Effector memory CD8-positive, alpha-beta T cell (primary cell): ENCODE data around the gene CUL3.

Source experiments
- ATAC-seq: fragments of 150-1000 bp; cut with Tn5 transposase; replicated peaks from 2 replicates; pipeline ENCODE4 v1.10.0; 2021; ENCODE audit warnings: mild to moderate bottlenecking, moderate library complexity
- DNase-seq, 3 experiments: peaks; one replicate each; pipeline ENCODE4 v3.0.0; 2021
- H3K27ac Mint-ChIP-seq, 2 donors: one replicate each; pipeline ENCODE4 v1.8.0; 2022; ENCODE audit warnings: mild to moderate bottlenecking in 2 of 2, mixed read lengths in 2 of 2, moderate library complexity in 2 of 2
- H3K27me3 Mint-ChIP-seq, 2 donors: one replicate each; pipeline ENCODE4 v1.8.0; 2022; ENCODE audit warnings: mixed read lengths in 2 of 2
- H3K36me3 Mint-ChIP-seq: one replicate; pipeline ENCODE4 v1.8.0; 2022; ENCODE audit warnings: mild to moderate bottlenecking, moderate library complexity, mixed read lengths; ENCODE audit not compliant: insufficient read depth
- H3K4me1 Mint-ChIP-seq, 2 donors: one replicate each; pipeline ENCODE4 v1.8.0; 2022; ENCODE audit warnings: low read depth in 2 of 2, mixed read lengths in 2 of 2
- H3K4me3 Mint-ChIP-seq, 2 donors: one replicate each; pipeline ENCODE4 v1.8.0; 2022; ENCODE audit warnings: mild to moderate bottlenecking in 2 of 2, mixed read lengths in 2 of 2, moderate library complexity in 2 of 2
- H3K9me3 Mint-ChIP-seq, 2 donors: one replicate each; pipeline ENCODE4 v1.8.0; 2022; ENCODE audit warnings: mixed read lengths in 2 of 2

CUL3 gene

DNA sequence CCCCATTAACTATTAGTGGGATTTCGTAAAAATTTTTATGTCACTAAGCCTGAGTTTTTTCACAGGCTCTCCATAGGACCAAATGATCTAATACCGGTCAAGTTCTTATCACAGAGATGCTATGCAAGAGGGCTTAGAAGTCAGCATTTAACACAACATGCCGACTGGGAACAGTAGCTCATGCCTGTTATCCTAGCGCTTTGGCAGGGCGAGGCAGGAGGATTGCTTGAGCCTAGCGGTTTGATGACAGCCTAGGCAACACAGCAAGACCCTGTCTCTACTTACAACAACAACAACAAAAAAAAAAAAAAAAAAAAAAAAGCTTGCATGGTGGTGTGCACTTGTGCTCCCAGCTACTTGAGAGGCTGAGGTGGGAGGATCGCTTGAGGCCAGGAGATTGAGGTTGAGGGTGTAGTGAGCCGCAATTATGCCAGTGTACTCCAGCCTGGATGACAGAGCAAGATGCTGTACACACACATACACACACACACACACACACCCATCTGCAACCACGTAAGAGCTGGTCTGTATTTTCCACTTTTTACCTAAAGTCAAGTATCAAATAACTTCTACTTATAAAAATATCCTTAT lies 115.7 kb downstream of the CUL3 start:
- Mint-ChIP-seq H3K36me3 (peaks cover 19% of the 10 kb centered on the region), H3K27me3 (no peaks in the 10 kb centered on the region), H3K4me1 (peaks cover 0 to under 1% of the 10 kb centered on the region in 2 donors), H3K4me3 (no peak overlapping the region), H3K9me3 (peaks cover 1 to 3% of the 10 kb centered on the region in 2 donors), H3K27ac (no peak overlapping the region)
- ATAC-seq = no peak
- DNase-seq = no peak

DNA sequence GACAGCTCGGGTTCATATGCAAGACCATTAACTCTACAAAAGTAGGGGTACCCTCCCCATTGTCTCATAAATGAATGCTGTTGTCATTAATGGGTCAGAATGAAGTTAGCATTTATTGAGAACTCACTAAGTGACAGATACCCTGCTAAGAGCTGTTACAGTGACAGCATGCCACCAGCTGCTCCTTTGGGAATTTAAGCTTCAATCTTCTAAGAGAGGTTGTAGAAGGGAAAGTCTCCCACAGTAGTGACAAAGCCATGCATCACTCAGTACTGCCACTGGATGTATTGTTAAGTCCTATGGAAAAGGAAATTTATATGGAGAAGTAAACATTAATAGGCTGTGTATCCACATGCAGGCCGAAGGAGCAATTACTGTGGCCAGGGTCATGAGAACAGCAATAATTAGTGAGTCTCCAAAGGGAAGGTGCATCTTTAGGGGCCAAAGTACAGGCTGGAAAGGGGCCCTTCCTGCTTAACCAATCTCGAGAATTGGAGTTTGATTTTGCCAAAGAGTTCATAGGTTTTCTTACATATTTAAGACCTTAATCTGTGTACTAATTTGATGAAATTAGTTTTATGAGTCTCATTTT lies 118.8 kb downstream of the CUL3 start:
- ATAC-seq = no peak
- Mint-ChIP-seq H3K4me3 (no peak overlapping the region), H3K36me3 (peaks cover 2% of the 10 kb centered on the region), H3K27ac (no peak overlapping the region), H3K9me3 (peaks cover 5 to 7% of the 10 kb centered on the region in 2 donors), H3K27me3 (no peaks in the 10 kb centered on the region), H3K4me1 (peaks cover 0 to 5% of the 10 kb centered on the region in 2 donors)
- DNase-seq = no peak

DNA sequence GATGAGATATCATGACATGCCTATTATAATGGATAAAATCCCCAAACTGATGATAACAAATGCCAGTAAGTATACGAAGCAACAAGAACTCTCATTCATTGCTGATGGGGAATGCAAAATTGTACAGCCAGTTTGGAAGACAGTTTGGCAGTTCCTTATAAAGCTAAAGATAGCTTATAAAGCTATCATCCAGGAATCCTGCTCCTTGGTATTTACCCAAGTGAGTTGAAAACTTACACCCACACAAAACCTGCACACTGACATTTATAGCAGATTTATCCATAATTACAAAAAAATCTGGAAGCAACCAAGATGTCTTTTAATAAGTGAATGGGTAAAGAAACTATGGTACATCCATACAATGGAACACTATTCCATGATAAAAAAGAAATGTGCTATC lies 123.8 kb downstream of the CUL3 start:
- peaks cover 15 to 27% of the 10 kb centered on the region in 2 donors for H3K27me3 Mint-ChIP-seq
- no peaks in the 10 kb centered on the region for H3K36me3 Mint-ChIP-seq
- H3K27ac Mint-ChIP-seq = no peak overlapping the region
- DNase-seq (no peak), ATAC-seq (no peak)
- peaks cover 5 to 7% of the 10 kb centered on the region in 2 donors for H3K9me3 Mint-ChIP-seq
- H3K4me3 Mint-ChIP-seq = no peak overlapping the region
- H3K4me1 Mint-ChIP-seq = peaks cover 0 to 5% of the 10 kb centered on the region in 2 donors

DNA sequence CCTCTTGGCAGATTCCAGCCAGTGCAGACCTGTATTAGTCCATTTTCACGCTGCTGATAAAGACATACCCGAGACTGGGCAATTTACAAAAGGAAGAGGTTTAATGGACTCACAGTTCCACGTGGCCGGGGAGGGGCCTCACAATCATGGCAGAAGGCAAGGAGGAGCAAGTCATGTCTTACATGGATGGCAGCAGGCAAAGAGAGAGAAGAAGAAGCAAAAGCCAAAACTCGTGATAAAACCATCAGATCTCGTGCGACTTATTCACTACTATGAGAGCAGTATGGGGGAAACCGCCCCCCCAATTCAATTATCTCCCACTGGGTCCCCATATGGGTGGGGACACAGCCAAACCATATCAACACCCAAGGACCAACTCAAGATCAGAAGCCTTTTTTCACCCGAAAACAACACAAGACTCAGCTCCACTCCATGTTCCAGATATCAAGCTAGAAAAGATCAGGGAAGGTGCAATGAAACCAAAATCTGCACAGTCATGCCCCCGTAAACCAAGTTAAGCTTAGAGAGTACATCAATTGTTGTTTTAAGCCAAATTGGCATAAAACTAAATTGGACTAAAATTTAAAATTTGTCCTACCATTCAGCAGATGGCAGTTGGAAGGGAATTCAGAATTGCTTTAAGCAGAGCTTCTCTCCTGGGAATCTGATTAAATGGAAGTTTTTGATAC lies 127.6 kb downstream of the CUL3 start:
- Mint-ChIP-seq H3K27ac (no peak overlapping the region), H3K27me3 (peaks cover 36 to 42% of the 10 kb centered on the region in 2 donors), H3K36me3 (no peaks in the 10 kb centered on the region), H3K4me3 (no peak overlapping the region), H3K9me3 (peaks cover 0 to 2% of the 10 kb centered on the region in 2 donors), H3K4me1 (no peaks in the 10 kb centered on the region)
- ATAC-seq (no peak), DNase-seq (no peak)

DNA sequence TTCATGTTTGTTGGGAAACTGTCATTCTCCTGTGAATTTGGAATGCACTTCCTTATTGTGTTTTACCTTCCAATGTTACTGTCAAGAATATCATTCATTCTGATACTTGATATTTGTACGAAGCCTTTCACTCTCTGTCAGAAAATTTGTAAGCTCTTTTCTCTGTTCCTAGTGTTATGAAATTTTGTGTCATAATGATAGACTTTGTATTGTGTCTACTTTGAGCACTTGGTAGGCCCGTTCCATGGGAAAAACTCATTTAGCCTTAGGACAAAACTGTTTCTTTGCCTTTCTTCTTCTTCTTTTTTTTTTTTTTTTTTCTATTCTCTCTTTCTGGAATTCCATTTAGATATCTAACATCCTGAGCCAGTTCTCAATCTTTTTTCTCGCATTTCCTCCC lies 131.3 kb downstream of the CUL3 start:
- DNase-seq = no peak
- no peak for ATAC-seq
- H3K9me3 Mint-ChIP-seq = no peaks in the 10 kb centered on the region
- no peaks in the 10 kb centered on the region for H3K36me3 Mint-ChIP-seq
- H3K27ac Mint-ChIP-seq = no peak overlapping the region
- H3K4me3 Mint-ChIP-seq = no peak overlapping the region
- H3K27me3 Mint-ChIP-seq = peaks cover 45 to 51% of the 10 kb centered on the region in 2 donors
- H3K4me1 Mint-ChIP-seq = no peaks in the 10 kb centered on the region

DNA sequence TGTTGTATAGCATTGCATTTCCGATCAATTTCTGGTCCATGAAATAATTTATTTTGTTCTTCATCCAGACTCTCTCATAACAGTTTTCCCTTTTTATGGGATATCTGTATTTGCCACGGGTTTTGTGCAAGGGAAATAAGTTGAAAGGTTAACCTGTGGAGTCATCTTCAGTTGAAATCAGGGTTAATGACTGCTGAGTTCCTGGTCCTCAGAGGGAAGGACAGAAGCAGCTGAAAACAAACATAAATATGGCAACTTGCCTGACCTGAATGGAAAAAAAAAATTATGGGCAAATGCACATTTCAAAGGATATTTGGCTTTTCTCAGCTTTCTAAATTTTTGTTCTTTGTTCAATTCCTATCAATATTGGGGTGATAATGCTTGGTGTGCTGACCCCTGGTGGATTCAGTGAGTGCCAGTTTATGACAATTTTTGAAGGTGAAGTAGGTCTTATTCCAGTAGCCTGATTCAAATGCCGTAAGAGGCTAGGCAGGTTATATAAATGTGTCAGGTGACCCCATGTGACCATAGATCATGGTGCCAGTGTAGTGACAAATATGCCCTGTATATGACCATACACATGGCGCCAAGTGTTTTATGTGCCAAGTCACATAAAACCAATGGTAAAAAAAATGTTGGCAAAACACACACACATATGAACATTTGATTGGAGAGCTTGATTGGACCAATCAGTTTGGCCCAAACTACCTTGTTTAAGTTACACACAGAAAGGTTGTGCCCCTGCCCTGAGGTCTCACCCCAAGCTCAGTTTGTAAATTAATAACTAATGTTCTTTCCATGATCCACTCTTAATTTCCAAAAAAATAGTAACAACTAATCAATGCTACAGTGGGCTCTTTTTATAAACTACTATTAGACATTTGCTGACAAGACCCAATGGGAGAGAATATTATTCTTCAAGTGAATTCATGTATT lies 135.7 kb downstream of the CUL3 start:
- Mint-ChIP-seq H3K4me1 (no peaks in the 10 kb centered on the region), H3K4me3 (no peak overlapping the region), H3K36me3 (no peaks in the 10 kb centered on the region), H3K27me3 (peaks cover 20 to 37% of the 10 kb centered on the region in 2 donors), H3K9me3 (no peaks in the 10 kb centered on the region), H3K27ac (no peak overlapping the region)
- no peak for DNase-seq
- no peak for ATAC-seq

DNA sequence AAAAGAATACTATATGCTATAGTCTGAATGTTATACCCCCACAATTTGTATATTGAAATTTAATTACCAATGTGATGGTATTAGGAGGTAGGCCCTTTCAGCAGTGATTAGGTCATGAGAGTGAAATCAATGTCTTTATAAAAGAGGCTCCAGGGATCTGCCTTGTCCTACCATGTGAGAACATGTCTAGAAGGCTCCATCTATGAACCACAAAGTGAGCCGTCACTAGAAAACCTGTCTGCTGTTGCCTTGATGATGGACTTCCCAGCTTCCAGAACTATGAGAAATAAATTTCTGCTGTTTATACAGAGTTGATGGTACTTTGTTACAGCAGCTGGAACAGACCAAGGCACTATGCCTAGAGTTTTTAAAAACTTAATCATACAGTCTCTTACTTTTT lies 136.9 kb downstream of the CUL3 start:
- ATAC-seq = no peak
- no peak for DNase-seq
- Mint-ChIP-seq H3K4me1 (peaks cover 0 to 3% of the 10 kb centered on the region in 2 donors), H3K27ac (no peak overlapping the region), H3K9me3 (no peaks in the 10 kb centered on the region), H3K27me3 (peaks cover 25 to 41% of the 10 kb centered on the region in 2 donors), H3K36me3 (no peaks in the 10 kb centered on the region), H3K4me3 (no peak overlapping the region)

DNA sequence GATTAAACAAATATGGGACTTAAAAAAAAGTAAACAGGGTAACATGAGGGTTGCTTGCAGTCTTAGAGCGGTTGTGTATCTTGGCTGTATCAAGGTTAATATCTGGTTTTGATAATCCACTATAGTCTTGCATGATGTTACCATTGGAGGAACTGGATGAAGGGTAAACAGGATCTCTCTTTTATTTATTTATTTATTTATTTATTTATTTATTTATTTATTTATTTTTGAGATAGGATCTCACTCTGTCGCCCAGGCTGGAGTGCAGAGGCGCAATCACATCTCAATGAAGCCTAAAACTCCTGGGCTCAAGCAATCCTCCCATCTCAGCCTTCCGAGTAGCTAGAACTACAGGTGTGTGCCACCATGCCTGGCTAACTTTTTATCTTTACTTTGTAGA lies 140.4 kb downstream of the CUL3 start:
- no peak overlapping the region for H3K27ac Mint-ChIP-seq
- H3K36me3 Mint-ChIP-seq = no peaks in the 10 kb centered on the region
- ATAC-seq = no peak
- no peak overlapping the region for H3K4me3 Mint-ChIP-seq
- H3K4me1 Mint-ChIP-seq = peaks cover 6 to 8% of the 10 kb centered on the region in 2 donors
- H3K27me3 Mint-ChIP-seq = peaks cover 58% of the 10 kb centered on the region in 2 donors
- H3K9me3 Mint-ChIP-seq = no peaks in the 10 kb centered on the region
- no peak for DNase-seq

DNA sequence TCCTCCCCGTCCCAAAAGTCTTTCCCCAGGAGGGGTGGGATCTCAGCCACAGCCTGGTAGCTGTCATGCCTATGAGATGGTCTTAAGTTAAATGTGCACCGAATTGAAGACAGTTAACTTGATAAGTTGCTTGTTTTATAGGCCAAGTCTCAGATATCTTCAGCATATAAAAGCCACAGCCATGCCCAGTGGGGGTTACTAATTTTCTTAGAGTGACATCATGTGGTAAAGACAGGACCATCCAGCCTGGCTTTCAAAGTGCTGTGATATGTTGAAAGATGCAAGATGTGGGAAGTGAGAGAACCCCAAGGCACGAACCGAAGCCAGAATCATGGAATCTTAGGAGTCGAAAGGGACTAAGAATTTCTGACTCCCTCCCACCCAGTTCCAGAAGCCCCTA lies 141.1 kb downstream of the CUL3 start:
- no peak for DNase-seq
- no peak for ATAC-seq
- H3K9me3 Mint-ChIP-seq = no peaks in the 10 kb centered on the region
- H3K27me3 Mint-ChIP-seq = peaks cover 54 to 57% of the 10 kb centered on the region in 2 donors
- H3K4me3 Mint-ChIP-seq = peak overlapping the region in 1 of 2 donors; percentile 52
- H3K27ac Mint-ChIP-seq = no peak overlapping the region
- H3K36me3 Mint-ChIP-seq = no peaks in the 10 kb centered on the region
- H3K4me1 Mint-ChIP-seq = peaks cover 6 to 8% of the 10 kb centered on the region in 2 donors

DNA sequence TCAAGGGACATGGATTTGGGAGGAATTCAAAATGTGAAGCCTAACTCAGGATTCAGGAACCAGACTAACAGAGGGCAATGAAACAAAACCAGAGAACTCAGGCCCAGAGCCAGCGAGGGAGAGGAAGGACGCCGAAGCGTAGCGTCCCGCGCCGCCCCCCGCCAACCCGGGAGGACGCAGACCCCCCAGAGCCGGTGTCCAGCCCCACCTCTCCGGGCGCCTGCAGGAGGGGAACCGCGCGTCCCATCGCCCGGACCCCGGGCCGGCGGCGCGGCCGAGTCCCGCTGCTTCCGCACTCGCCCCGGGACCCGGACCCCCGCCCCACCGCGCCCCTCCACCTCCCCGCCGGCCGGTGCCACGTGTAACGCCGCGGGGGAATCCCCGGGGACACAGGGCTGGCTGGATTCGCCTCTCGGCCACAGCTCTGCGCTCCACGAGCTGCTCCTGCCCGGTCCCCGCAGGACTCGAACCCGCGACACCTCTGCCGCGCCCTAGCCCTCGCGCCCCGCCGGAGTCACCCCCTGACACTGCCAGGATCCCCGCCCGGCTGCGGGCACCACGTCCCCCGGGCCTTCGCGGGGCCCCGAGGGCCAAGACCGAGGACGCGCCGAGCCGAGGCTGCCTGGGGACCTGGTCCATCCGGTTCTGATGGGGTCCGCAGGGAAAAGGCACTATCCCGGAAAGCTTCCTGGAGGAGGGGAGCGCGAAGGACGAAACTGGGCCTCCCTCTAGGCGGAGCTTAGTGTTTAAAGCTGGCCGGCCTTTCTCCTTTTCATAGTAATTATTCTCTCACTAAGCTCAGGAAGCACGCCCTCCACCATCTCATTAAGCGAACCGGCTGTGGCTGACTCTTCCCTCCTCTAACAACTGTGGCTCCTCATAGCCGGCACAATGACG lies 142.8 kb downstream of the CUL3 start:
- no peak for DNase-seq
- Mint-ChIP-seq H3K27me3 (peaks cover 60 to 62% of the 10 kb centered on the region in 2 donors), H3K36me3 (no peaks in the 10 kb centered on the region), H3K9me3 (no peaks in the 10 kb centered on the region), H3K4me3 (peak overlapping the region; percentile 62 to 71), H3K4me1 (peaks cover 6 to 8% of the 10 kb centered on the region in 2 donors), H3K27ac (no peak overlapping the region)
- no peak for ATAC-seq

DNA sequence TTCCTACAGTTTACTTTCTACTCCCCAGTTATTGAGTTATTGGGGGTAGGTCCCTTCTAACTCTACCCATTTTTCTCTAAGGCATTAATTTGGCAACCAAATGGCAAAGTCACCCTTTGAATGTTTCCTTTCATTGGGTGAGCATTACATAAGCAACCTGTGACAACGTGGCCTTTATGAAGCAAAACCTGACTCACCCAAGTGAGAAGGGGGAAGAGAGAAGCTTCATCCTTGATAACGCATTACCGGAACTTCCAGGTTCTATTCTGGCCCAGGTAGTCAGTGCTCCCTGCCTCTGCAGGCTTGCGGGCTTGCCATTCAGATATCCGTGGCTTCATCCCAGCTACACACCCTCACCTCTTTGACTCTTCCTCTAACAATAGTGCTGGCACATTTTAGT lies 144.2 kb downstream of the CUL3 start:
- Mint-ChIP-seq H3K4me3 (no peak overlapping the region), H3K27ac (no peak overlapping the region), H3K27me3 (peaks cover 64 to 71% of the 10 kb centered on the region in 2 donors), H3K36me3 (no peaks in the 10 kb centered on the region), H3K4me1 (peaks cover 6 to 8% of the 10 kb centered on the region in 2 donors), H3K9me3 (no peaks in the 10 kb centered on the region)
- DNase-seq (no peak), ATAC-seq (no peak)

DNA sequence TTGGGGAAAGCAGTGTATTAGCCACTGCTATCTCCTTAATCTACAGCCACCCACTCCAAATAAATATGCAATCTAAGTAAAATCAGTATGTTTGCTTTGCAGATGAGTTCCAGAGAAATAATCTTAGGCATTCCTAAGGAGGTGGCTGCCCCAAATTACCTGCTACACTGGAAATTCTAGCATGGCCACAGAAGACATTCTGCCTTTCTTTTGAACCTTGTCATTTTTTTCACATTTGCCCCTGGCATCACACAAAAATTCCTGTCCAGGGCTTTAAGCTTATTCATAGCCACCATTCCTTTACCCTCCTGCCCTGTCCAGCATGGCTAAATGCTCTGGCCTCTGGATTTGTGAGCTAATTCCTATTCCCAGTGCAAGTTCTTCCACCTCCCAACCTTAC lies 146.4 kb downstream of the CUL3 start:
- Mint-ChIP-seq H3K27me3 (peaks cover 48 to 74% of the 10 kb centered on the region in 2 donors), H3K4me1 (peaks cover 6 to 11% of the 10 kb centered on the region in 2 donors), H3K4me3 (no peak overlapping the region)

More for the DNA sequence above, 146.4 kb downstream of the CUL3 start:
- Mint-ChIP-seq H3K27ac (no peak overlapping the region), H3K9me3 (no peaks in the 10 kb centered on the region), H3K36me3 (no peaks in the 10 kb centered on the region)
- ATAC-seq (no peak), DNase-seq (no peak)
